Activated CD4-positive, CD25-positive, alpha-beta regulatory T cell (primary cell): ENCODE data around the gene CAMKV.
"Not testable (repeated sequence)": the region's sequence is repeated elsewhere in the genome, so short reads cannot be mapped to it uniquely, and the experiment has no call there.

ENCODE experiments used
- DNase-seq, 4 experiments: peaks; one replicate each; lab custom pipeline; 2025; lab: John Stamatoyannopoulos, UW

CAMKV gene

DNA sequence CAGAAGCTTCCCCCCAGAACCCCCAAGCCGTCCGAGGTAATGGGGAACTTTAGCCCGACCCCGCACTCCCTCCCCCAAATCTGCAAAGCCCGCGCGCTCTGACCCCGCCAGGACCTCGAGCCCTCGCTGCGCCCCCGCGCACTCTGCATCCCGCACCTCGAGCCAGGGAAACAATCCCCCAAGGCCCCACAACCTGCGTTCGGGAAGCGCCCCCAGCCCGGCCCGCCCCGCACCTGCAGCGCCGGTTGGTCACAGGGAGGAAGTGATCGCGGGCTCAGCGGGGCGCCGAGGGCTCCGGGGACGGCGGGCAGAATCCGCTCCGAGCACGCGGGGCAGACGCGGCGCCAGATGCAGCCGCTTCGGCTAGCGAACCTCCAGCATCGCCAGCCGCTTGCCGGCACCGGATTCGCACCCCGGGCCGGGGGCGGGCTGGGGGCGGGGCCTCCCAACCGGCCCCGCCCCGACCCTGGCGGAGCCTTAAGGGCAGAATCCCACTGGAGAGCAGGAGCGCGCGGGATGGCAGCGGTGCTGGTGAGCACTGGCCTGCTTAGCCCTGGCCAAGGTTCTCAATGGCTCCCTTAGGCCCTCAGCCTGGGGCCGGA is at the start of gene CAMKV:
TSS of gene CAMKV (minus strand) at position 382 of the 602 bp plus-strand sequence. CDS start 7,518 bp downstream, outside the sequence.
- DNase-seq: peak in 1 of 4 experiments; percentile 11

DNA sequence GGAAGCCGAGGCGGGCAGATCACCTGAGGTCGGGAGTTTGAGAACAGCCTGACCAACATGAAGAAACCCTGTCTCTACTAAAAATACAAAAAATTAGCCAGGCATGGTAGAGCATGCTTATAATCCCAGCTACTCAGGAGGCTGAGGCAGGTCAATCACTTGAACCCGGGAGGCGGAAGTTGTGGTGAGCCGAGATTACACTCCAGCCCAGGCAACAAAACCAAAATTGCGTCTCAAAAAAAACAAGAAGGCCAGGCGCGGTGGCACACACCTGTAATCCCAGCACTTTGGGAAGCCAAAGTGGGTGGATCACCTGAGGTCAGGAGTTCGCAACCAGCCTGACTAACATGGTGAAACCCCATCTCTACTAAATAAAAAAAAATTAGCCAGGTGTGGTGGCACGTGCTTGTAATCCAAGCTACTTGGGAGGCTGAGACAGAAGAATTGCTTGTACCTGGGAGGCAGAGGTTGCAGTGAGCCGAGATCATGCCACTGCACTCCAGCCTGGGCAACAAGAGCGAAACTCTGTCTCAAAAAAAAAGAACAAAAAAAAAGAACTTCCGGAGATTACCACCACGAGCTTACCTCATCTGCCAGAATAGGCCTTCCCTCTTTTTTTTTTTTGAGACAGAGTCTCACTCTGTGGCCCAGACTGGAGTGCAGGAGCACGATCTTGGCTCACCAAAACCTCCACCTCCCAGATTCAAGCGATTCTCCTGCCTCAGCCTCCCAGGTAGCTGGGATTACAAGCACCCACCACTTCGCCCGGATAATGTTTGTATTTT is 48.3 kb upstream of the CAMKV start:
- DNase-seq: not testable (repeated sequence)

DNA sequence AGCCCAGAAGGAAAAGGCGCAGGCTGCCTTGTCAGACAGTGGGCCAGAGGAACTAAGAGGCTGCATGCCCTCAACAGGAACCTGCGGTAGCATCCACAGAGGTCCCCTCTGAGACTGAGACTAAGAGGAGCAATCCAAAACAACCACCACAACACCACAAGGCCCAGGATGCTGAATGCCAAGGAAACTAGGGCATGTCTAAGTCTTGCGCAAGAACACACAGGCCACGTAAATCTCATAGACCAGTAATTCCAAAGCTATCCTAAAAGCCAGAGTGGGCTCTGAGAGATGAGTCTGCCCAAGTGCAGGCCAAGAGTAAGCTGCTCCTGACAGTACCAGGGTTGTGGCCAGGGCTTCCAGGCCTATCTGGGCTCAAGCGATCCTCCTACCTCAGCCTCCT is 47.0 kb upstream of the CAMKV start:
- no peak for DNase-seq

GRCh38 chr3:49914906-49915305 is 45.2 kb upstream of the CAMKV start:
- DNase-seq: no peak

GRCh38 chr3:49912881-49913281 is 43.2 kb upstream of the CAMKV start:
- DNase-seq: no peak

- no peak for DNase-seq
Measured at GRCh38 chr3:49911611-49912010, 41.9 kb upstream of the CAMKV start.

DNA sequence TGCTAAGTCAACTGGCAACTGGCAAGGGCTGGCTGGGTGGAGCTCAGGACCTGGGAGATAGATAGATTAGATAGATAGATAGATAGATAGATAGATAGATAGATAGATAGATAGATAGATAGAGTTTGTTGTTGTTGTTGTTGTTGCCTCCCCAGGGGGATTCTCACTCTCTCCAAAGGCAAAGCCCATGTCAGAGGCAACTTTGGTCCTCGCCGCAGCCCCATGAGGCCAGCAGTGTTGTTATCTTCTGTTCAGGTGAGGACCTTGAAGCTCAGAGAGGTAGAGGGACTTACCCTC is 41.4 kb upstream of the CAMKV start:
- no peak for DNase-seq

DNA sequence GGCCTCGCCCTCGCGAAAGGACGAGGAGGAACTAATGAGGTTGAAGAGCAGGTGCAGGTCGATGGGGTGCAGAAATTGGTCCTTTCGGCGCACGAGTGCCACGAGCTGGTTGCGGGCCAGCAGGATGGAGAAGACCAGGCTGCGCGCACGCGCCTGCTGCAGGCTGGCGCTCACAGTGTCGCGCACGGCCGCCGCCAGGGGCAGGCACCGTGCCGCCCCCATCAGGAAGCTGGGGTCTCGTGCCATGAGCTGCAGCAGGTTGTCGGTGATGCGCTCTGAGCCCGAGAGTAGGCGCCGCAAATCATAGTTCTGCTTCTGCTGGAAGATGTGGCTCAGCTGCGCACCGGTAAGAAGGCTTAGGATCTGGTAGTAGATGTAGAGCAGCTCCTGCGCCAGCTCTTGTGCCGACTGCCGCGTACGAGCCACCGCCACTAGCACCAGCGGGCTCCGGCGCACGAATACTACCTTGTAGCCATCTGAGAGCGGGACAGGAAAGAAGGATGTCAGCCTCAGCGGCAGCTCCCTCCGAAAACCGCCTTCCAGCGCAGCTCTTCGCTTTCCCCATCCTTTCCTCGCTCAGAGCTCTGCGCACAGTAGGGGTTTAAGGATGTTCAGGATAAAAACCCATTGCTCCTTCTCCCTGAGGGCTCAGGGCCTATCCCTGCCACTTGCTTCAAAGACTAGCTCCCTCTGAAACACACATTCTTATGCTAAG is 40.9 kb upstream of the CAMKV start:
- DNase-seq: no peak

DNA sequence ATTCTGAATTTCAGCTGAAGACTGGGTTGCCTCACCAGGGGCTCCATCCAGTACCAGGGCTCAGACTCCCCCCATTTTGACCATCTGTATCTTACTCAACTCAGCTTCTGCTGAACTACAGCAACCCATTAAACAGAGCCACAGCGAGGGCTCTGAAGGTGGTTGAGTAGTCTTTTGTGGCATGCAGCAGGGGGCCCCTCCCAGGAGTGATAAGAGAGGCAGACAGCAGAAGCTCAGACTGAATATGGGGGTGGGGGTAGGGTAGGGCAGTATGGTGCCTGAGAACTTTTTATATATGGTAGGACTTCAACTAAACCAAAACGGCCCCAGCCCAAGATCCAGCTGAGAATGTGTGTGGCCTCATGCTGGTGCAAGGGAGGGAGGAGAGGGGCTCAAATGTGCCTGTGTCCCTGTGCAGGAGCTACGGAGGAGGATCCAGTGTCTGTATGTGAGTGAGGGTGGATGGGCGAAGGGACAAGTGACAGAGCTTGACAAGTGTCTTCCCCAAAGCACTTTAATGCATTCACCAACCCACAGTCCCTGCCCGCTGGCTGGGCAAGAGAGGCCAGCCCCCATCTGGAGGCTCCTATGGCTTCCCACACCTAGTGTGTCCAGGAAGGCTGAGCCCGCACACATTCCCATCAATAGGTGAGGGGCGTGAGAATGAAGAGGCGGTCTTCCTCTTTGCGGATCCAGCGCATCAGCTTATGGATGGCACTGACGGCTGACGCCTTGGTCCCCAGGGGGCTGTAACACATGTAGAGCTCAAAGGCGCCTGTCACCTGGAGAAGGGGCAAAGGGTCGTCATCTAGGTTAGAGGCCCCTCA is 38.9 kb upstream of the CAMKV start:
- DNase-seq: no peak

GRCh38 chr3:49906073-49906743 is 36.5 kb upstream of the CAMKV start:
- DNase-seq: peak in 1 of 4 experiments; percentile 13

DNA sequence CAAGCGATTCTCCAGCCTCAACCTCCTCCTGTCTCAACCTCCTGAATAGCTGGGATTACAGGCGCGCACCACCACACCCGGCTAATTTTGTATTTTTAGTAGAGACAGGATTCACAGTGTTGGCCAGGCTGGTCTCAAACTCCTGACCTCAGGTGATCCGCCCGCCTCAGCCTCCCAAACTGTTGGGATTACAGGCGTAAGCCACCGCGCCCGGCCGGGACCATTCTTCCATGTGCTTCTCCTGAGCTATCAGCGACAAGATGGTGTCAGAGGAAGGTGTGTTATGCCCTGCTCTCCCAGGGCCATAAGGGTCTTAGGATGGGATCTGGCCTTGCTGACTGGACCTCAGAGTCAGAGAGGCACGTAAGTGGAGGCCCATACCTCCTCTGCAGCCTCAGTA is 34.7 kb upstream of the CAMKV start:
- DNase-seq: not testable (repeated sequence)

GRCh38 chr3:49903451-49904424 is 34.0 kb upstream of the CAMKV start, which contains the start of gene MST1R:
Gene MST1R (minus strand): TSS chr3:49903873. CDS start chr3:49903609, 264 bp downstream.
- peak; percentile 48 to 77 (median 62) for DNase-seq

GRCh38 chr3:49902511-49903345 is 33.0 kb upstream of the CAMKV start:
- no peak for DNase-seq

- no peak for DNase-seq
Measured at GRCh38 chr3:49901366-49902339, 31.9 kb upstream of the CAMKV start.

DNA sequence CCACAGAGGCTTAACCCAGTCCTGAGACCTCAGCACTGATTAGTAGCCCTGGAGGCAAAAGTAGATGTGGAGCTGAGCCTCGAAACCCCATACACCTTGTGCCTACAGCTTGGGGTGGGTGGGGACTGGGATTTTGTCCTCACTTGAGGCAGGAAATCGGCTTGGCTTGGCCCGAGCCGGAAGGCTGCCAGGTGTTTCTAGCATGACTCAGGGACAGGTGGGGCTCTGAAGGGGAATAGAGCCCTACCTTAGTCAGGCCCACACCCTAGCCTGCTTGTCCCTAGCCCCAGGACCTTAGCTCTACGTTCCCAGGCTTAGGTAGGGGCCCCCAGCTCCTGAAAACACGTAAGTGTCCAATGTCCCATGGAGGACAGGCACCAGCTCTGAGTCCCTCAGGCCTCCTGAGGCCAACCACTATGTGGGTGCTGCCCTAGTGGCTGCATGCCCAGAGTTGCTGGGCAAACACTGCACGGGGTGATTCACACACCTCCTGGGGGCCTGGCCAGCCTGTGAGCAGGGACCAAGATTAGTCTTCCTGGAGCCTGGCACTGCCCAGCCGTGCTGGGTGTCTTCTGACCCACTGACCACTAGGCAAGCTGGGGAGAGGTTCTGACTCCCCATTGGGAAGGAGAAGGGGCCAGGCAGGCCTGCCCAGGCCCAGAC is 30.9 kb upstream of the CAMKV start:
- no peak for DNase-seq

DNA sequence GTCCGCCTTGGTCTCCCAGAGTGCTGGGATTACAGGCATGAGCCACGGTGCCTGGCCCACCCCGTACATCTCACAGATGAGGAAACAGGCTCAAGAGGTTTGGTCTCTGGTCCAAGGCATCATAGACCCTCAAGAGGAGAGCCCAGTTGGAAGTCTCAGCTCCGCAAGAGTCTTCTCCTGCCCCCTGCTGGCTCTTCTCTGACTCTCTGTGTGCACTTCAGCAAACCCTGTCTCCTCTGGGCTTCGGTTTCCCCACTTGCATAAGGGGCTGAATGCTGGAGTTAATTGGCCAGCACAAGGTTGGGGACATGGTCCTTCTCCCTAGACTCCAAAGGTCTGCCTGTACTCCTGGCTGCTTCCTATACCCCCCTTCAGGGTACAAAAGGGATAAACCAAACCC is 30.1 kb upstream of the CAMKV start:
- DNase-seq: no peak

DNA sequence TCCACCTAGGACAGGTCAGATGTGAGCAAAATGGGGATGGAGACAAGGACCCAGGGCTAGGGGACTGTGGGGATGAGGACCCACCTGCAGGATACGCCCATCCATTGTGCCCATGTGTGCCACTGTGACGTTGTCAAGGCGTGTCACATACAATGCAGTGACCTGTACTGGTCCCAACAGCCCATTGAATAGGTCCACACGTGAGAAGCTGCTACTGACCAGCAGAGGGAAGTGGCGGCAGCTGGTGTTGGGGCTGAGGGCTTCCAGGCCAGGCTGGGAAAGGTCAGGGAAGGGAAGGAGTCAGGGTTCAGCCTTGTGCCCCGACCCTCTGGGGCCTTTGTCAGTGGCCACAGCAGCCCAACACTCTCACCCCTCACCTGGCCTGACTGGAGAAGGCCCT is 29.3 kb upstream of the CAMKV start:
- no peak for DNase-seq

DNA sequence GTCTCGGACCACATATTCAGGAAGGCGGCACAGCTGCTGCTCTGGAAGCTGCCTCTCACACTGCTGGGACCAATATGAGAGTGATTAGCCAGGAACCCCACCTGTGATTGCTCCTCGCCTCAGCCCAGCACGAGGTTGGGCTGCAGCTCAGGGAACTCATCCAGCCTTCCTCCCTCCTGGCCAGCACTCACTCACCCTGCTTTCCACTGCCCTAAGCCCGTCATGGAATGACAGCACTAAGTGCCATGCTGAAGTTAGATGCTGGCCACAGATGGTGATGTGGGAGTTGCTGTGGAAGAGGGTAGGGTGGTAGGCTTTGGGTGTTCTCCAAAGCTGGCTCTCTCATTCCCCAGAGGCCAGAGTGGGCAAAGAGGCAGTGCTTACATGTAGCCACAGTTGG is 26.6 kb upstream of the CAMKV start:
- no peak for DNase-seq
